CD14-positive monocyte (primary cell): ENCODE data around the gene AOPEP. TPM values are rescaled to one million over a fixed set of nuclear protein-coding genes. Genes with fewer than 3 reads are reported as not detected.

ENCODE experiments used
- DNase-seq, 3 donors: peaks; one replicate each; pipeline ENCODE4 v3.0.0-alpha.2; 2011 to 2022
- H2AFZ ChIP-seq: 2 replicates; pipeline ENCODE4 v1.6.0; 2012; ENCODE audit warnings: mild to moderate bottlenecking, low read depth, low read length, inconsistent platforms; ENCODE audit not compliant: insufficient read depth, poor library complexity, severe bottlenecking
- H3K27ac ChIP-seq, 2 donors: 1 replicate in 1 of 2; 2 replicates in 1 of 2; pipeline ENCODE4 v1.5.1; 2012 to 2013; ENCODE audit warnings: low read length in 2 of 2, control low read depth in 1 of 2, inconsistent platforms in 1 of 2, low read depth in 1 of 2, mild to moderate bottlenecking in 1 of 2
- H3K27me3 ChIP-seq, 2 donors: one replicate each; pipeline versions ENCODE4 v1.6.0 to v1.6.1; 2011 to 2013; ENCODE audit warnings: low read length in 2 of 2; ENCODE audit not compliant: control insufficient read depth in 2 of 2, insufficient read depth in 2 of 2
- H3K36me3 ChIP-seq, 2 donors: replicated peaks in 1 of 2; 1 replicate in 1 of 2; 2 replicates in 1 of 2; pipeline versions ENCODE4 v1.5.1 to v1.6.1; 2012 to 2013; ENCODE audit warnings: low read length in 2 of 2, control low read depth in 1 of 2, inconsistent platforms in 1 of 2, mild to moderate bottlenecking in 1 of 2; ENCODE audit not compliant: insufficient read depth in 2 of 2, control insufficient read depth in 1 of 2
- H3K4me1 ChIP-seq, 2 donors: 1 replicate in 1 of 2; 2 replicates in 1 of 2; pipeline versions ENCODE4 v1.5.1 to v1.6.1; 2012 to 2013; ENCODE audit warnings: low read length in 2 of 2, control low read depth in 1 of 2, inconsistent platforms in 1 of 2, mild to moderate bottlenecking in 1 of 2, moderate library complexity in 1 of 2; ENCODE audit not compliant: insufficient read depth in 2 of 2, control insufficient read depth in 1 of 2
- H3K4me2 ChIP-seq: replicated peaks from 2 replicates; pipeline ENCODE3; 2012; ENCODE audit warnings: low read length, moderate library complexity, mild to moderate bottlenecking; ENCODE audit not compliant: poor library complexity, severe bottlenecking; ENCODE audit errors: extremely low read depth
- H3K4me3 ChIP-seq, 3 experiments: fragments of 200-600 bp in 1 of 3; sonication (generic) in 1 of 3; replicated peaks in 1 of 3; 1 replicate in 2 of 3; 2 replicates in 1 of 3; pipeline ENCODE4 v1.5.1; 2011 to 2013; ENCODE audit warnings: low read length in 3 of 3, mild to moderate bottlenecking in 3 of 3, control low read depth in 2 of 3, low read depth in 2 of 3, inconsistent platforms in 1 of 3, moderate library complexity in 1 of 3
- H3K79me2 ChIP-seq: 2 replicates; pipeline ENCODE4 v1.6.0; 2012; ENCODE audit warnings: mild to moderate bottlenecking, control low read depth, inconsistent platforms, low read length, moderate library complexity; ENCODE audit not compliant: insufficient read depth
- H3K9ac ChIP-seq: 2 replicates; pipeline ENCODE4 v1.6.0; 2017; ENCODE audit warnings: low read length, mild to moderate bottlenecking; ENCODE audit not compliant: insufficient read depth, poor library complexity, severe bottlenecking
- H3K9me3 ChIP-seq, 2 donors: replicated peaks in 1 of 2; 1 replicate in 1 of 2; 2 replicates in 1 of 2; pipeline versions ENCODE4 v1.5.1 to v1.6.1; 2012 to 2013; ENCODE audit warnings: low read length in 2 of 2, control low read depth in 1 of 2; ENCODE audit not compliant: control insufficient read depth in 1 of 2, insufficient read depth in 1 of 2
- H4K20me1 ChIP-seq: 2 replicates; pipeline ENCODE4 v1.6.0; 2012; ENCODE audit warnings: mild to moderate bottlenecking, low read length, control low read depth, moderate library complexity; ENCODE audit not compliant: insufficient read depth
- H3K27ac Mint-ChIP-seq, 7 donors: one replicate each; pipeline ENCODE4 v1.8.0; 2020; ENCODE audit warnings: mild to moderate bottlenecking in 7 of 7, mixed read lengths in 7 of 7, moderate library complexity in 6 of 7, inconsistent platforms in 2 of 7
- H3K27me3 Mint-ChIP-seq, 3 donors: one replicate each; pipeline ENCODE4 v1.8.0; 2021 to 2022; ENCODE audit warnings: low read depth in 3 of 3, mild to moderate bottlenecking in 3 of 3, mixed read lengths in 3 of 3, moderate library complexity in 3 of 3, inconsistent platforms in 1 of 3
- H3K36me3 Mint-ChIP-seq, 2 donors: one replicate each; pipeline ENCODE4 v1.8.0; 2020; ENCODE audit warnings: mixed read lengths in 2 of 2, inconsistent platforms in 1 of 2, mild to moderate bottlenecking in 1 of 2
- H3K4me1 Mint-ChIP-seq: one replicate; pipeline ENCODE4 v1.8.0; 2020; ENCODE audit warnings: mild to moderate bottlenecking, mixed read lengths
- H3K4me3 Mint-ChIP-seq, 2 donors: one replicate each; pipeline ENCODE4 v1.8.0; 2020; ENCODE audit warnings: mild to moderate bottlenecking in 2 of 2, mixed read lengths in 2 of 2, moderate library complexity in 1 of 2
- H3K9me3 Mint-ChIP-seq, 7 donors: one replicate each; pipeline ENCODE4 v1.8.0; 2020 to 2022; ENCODE audit warnings: mixed read lengths in 7 of 7, mild to moderate bottlenecking in 6 of 7, moderate library complexity in 6 of 7, inconsistent platforms in 2 of 7
- CTCF ChIP-seq: fragments of 200-600 bp; IDR thresholded peaks from one replicate; pipeline ENCODE4 v1.8.0; 2022; ENCODE audit warnings: antibody characterized with exemption, mild to moderate bottlenecking
- WGBS: methylation state at CpG from one replicate; pipeline ENCODE4 v1.1.5; 2013; ENCODE audit warnings: missing lambda C conversion rate; ENCODE audit not compliant: insufficient coverage; 5-methylcytosine and 5-hydroxymethylcytosine counted together
- intact Hi-C, 2 donors: fragments of 100-400 bp; cut with micrococcal nuclease; formaldehyde crosslinking; loops; one replicate each; pipeline versions ENCODE4 v1.15.0 to v1.15.1; 2023
- polyA plus RNA-seq, 3 donors: library from polyadenylated mRNA; depleted of rRNA in 1 of 3; unstranded in 2 of 3; stranded (reverse) in 1 of 3; fragments of 300-500 nt in 2 of 3; fragments of >200 nt in 1 of 3; fragmentation: Illumina TruSeq in 2 of 3; gene quantifications; 1 replicate in 2 of 3; 2 replicates in 1 of 3; pipeline ENCODE4 v1.2.3, GENCODE V29; 2012 to 2021

AOPEP gene
- polyA plus RNA-seq, 3 donors, result 3.0 to 4.1 (median 3.1) TPM

GRCh38 chr9:95074632-95075031, 348.1 kb downstream of the AOPEP start:
- peaks cover 0 to 3% of the 10 kb centered on the region in 2 donors for H3K36me3 Mint-ChIP-seq
- H3K27ac Mint-ChIP-seq, result no peak overlapping the region
- no peaks in the 10 kb centered on the region for H3K4me1 Mint-ChIP-seq
- TF ChIP-seq CTCF, result no peak
- Histone ChIP-seq H3K4me1 (no peaks in the 10 kb centered on the region), H3K36me3 (no peaks in the 10 kb centered on the region), H2AFZ (no peak overlapping the region), H3K9me3 (no peaks in the 10 kb centered on the region), H3K4me3 (no peak overlapping the region), H3K4me2 (no peak overlapping the region), H3K9ac (no peak overlapping the region), H3K27ac (no peak overlapping the region), H4K20me1 (no peaks in the 10 kb centered on the region), H3K27me3 (no peaks in the 10 kb centered on the region), H3K79me2 (no peaks in the 10 kb centered on the region)
- intact Hi-C loops, result no loop called here
- H3K9me3 Mint-ChIP-seq, result no peaks in the 10 kb centered on the region
- no peak for DNase-seq
- no peaks in the 10 kb centered on the region for H3K27me3 Mint-ChIP-seq
- WGBS, result 95% methylated on average over 7 of the region's 9 CpGs
- H3K4me3 Mint-ChIP-seq, result no peak overlapping the region

GRCh38 chr9:95075700-95076099, 349.2 kb downstream of the AOPEP start:
- Mint-ChIP-seq H3K27ac (no peak overlapping the region), H3K4me1 (no peaks in the 10 kb centered on the region), H3K27me3 (no peaks in the 10 kb centered on the region), H3K9me3 (no peaks in the 10 kb centered on the region), H3K36me3 (peaks cover 0 to 3% of the 10 kb centered on the region in 2 donors), H3K4me3 (no peak overlapping the region)
- Histone ChIP-seq H3K79me2 (no peaks in the 10 kb centered on the region), H3K4me3 (no peak overlapping the region), H3K9ac (no peak overlapping the region), H2AFZ (no peak overlapping the region), H3K27ac (no peak overlapping the region), H3K36me3 (no peaks in the 10 kb centered on the region), H3K4me1 (no peaks in the 10 kb centered on the region), H3K9me3 (no peaks in the 10 kb centered on the region), H3K27me3 (no peaks in the 10 kb centered on the region), H3K4me2 (no peak overlapping the region), H4K20me1 (no peaks in the 10 kb centered on the region)
- WGBS, result 86% methylated on average over 3 of the region's 7 CpGs
- TF ChIP-seq CTCF, result no peak
- DNase-seq, result no peak
- intact Hi-C loops, result no loop called here
